ENCODE data around the gene LSAMP. TPM values are rescaled to one million over a fixed set of nuclear protein-coding genes. Genes with fewer than 3 reads are reported as not detected.

LSAMP gene
- total and polyA plus RNA-seq, 2 donors = 0.71 to 1.5 TPM

GRCh38 chr3:116124166-116124565 is 321.1 kb downstream of the LSAMP start:
- H3K36me3 ChIP-seq (ENCODE audit: control insufficient read depth in 2 of 2, insufficient read depth in 2 of 2, low read length in 1 of 2) = no peaks in the 10 kb centered on the region
- no peaks in the 10 kb centered on the region for H3K4me1 ChIP-seq (ENCODE audit: control insufficient read depth in 2 of 2, insufficient read depth in 2 of 2, low read length in 2 of 2)
- H3K27me3 ChIP-seq (ENCODE audit: control insufficient read depth in 2 of 2, insufficient read depth in 1 of 2, low read length in 1 of 2) = no peaks in the 10 kb centered on the region

GRCh38 chr3:116118475-116119169 is 326.7 kb downstream of the LSAMP start:
- no peaks in the 10 kb centered on the region for H3K36me3 ChIP-seq (ENCODE audit: control insufficient read depth in 2 of 2, insufficient read depth in 2 of 2, low read length in 1 of 2)
- DNase-seq (ENCODE audit: low read depth in 6 of 9, low spot score in 9 of 9) = no peak
- H3K27me3 ChIP-seq (ENCODE audit: control insufficient read depth in 2 of 2, insufficient read depth in 1 of 2, low read length in 1 of 2) = no peaks in the 10 kb centered on the region
- no peaks in the 10 kb centered on the region for H3K9me3 ChIP-seq (ENCODE audit: control insufficient read depth in 2 of 2, insufficient read depth in 1 of 2, low read length in 1 of 2)
- H3K4me1 ChIP-seq (ENCODE audit: control insufficient read depth in 2 of 2, insufficient read depth in 2 of 2, low read length in 2 of 2) = no peaks in the 10 kb centered on the region
- 66% methylated on average over 3 of the region's 3 CpGs for WGBS
- H3K4me3 ChIP-seq (ENCODE audit: low read length in 2 of 2) = no peak overlapping the region
- no peak overlapping the region for H3K27ac ChIP-seq (ENCODE audit: low read depth in 1 of 2, low read length in 1 of 2)

More at GRCh38 chr3:116124166-116124565, 321.1 kb downstream of the LSAMP start:
- H3K27ac ChIP-seq (ENCODE audit: low read depth in 1 of 2, low read length in 1 of 2) = no peak overlapping the region
- H3K4me3 ChIP-seq (ENCODE audit: low read length in 2 of 2) = no peak overlapping the region
- no peak for DNase-seq (ENCODE audit: low read depth in 6 of 9, low spot score in 9 of 9)
- no peaks in the 10 kb centered on the region for H3K9me3 ChIP-seq (ENCODE audit: control insufficient read depth in 2 of 2, insufficient read depth in 1 of 2, low read length in 1 of 2)

GRCh38 chr3:116114586-116114985 is 330.7 kb downstream of the LSAMP start:
- 79% methylated on average over 1 of the region's 1 CpG for WGBS
- Histone ChIP-seq H3K27ac (ENCODE audit: low read depth in 1 of 2, low read length in 1 of 2) (no peak overlapping the region), H3K36me3 (ENCODE audit: control insufficient read depth in 2 of 2, insufficient read depth in 2 of 2, low read length in 1 of 2) (no peaks in the 10 kb centered on the region), H3K4me1 (ENCODE audit: control insufficient read depth in 2 of 2, insufficient read depth in 2 of 2, low read length in 2 of 2) (no peaks in the 10 kb centered on the region), H3K9me3 (ENCODE audit: control insufficient read depth in 2 of 2, insufficient read depth in 1 of 2, low read length in 1 of 2) (no peaks in the 10 kb centered on the region), H3K27me3 (ENCODE audit: control insufficient read depth in 2 of 2, insufficient read depth in 1 of 2, low read length in 1 of 2) (no peaks in the 10 kb centered on the region), H3K4me3 (ENCODE audit: low read length in 2 of 2) (no peak overlapping the region)
- DNase-seq (ENCODE audit: low read depth in 6 of 9, low spot score in 9 of 9) = no peak

- H3K27ac ChIP-seq (ENCODE audit: low read depth in 1 of 2, low read length in 1 of 2) = no peak overlapping the region
- 76% methylated on average over 2 of the region's 2 CpGs for WGBS
- H3K4me3 ChIP-seq (ENCODE audit: low read length in 2 of 2) = no peak overlapping the region
- H3K36me3 ChIP-seq (ENCODE audit: control insufficient read depth in 2 of 2, insufficient read depth in 2 of 2, low read length in 1 of 2) = no peaks in the 10 kb centered on the region
- no peak for DNase-seq (ENCODE audit: low read depth in 6 of 9, low spot score in 9 of 9)
- no peaks in the 10 kb centered on the region for H3K27me3 ChIP-seq (ENCODE audit: control insufficient read depth in 2 of 2, insufficient read depth in 1 of 2, low read length in 1 of 2)
- no peaks in the 10 kb centered on the region for H3K9me3 ChIP-seq (ENCODE audit: control insufficient read depth in 2 of 2, insufficient read depth in 1 of 2, low read length in 1 of 2)
- no peaks in the 10 kb centered on the region for H3K4me1 ChIP-seq (ENCODE audit: control insufficient read depth in 2 of 2, insufficient read depth in 2 of 2, low read length in 2 of 2)
Observed at GRCh38 chr3:116112696-116113095, 332.6 kb downstream of the LSAMP start.

- Histone ChIP-seq H3K27ac (ENCODE audit: low read depth in 1 of 2, low read length in 1 of 2) (no peak overlapping the region), H3K4me1 (ENCODE audit: control insufficient read depth in 2 of 2, insufficient read depth in 2 of 2, low read length in 2 of 2) (no peaks in the 10 kb centered on the region), H3K27me3 (ENCODE audit: control insufficient read depth in 2 of 2, insufficient read depth in 1 of 2, low read length in 1 of 2) (no peaks in the 10 kb centered on the region), H3K4me3 (ENCODE audit: low read length in 2 of 2) (no peak overlapping the region), H3K36me3 (ENCODE audit: control insufficient read depth in 2 of 2, insufficient read depth in 2 of 2, low read length in 1 of 2) (no peaks in the 10 kb centered on the region), H3K9me3 (ENCODE audit: control insufficient read depth in 2 of 2, insufficient read depth in 1 of 2, low read length in 1 of 2) (no peaks in the 10 kb centered on the region)
- DNase-seq (ENCODE audit: low read depth in 6 of 9, low spot score in 9 of 9) = no peak
Observed at GRCh38 chr3:116111765-116112164, 333.5 kb downstream of the LSAMP start.

GRCh38 chr3:116103868-116104530 is 341.3 kb downstream of the LSAMP start:
- Histone ChIP-seq H3K27ac (ENCODE audit: low read depth in 1 of 2, low read length in 1 of 2) (no peak overlapping the region), H3K36me3 (ENCODE audit: control insufficient read depth in 2 of 2, insufficient read depth in 2 of 2, low read length in 1 of 2) (no peaks in the 10 kb centered on the region), H3K4me3 (ENCODE audit: low read length in 2 of 2) (no peak overlapping the region), H3K27me3 (ENCODE audit: control insufficient read depth in 2 of 2, insufficient read depth in 1 of 2, low read length in 1 of 2) (no peaks in the 10 kb centered on the region), H3K9me3 (ENCODE audit: control insufficient read depth in 2 of 2, insufficient read depth in 1 of 2, low read length in 1 of 2) (no peaks in the 10 kb centered on the region), H3K4me1 (ENCODE audit: control insufficient read depth in 2 of 2, insufficient read depth in 2 of 2, low read length in 2 of 2) (no peaks in the 10 kb centered on the region)
- 84% methylated on average over 4 of the region's 4 CpGs for WGBS
- no peak for DNase-seq (ENCODE audit: low read depth in 6 of 9, low spot score in 9 of 9)

GRCh38 chr3:116102037-116102436 is 343.2 kb downstream of the LSAMP start:
- Histone ChIP-seq H3K36me3 (ENCODE audit: control insufficient read depth in 2 of 2, insufficient read depth in 2 of 2, low read length in 1 of 2) (no peaks in the 10 kb centered on the region), H3K27me3 (ENCODE audit: control insufficient read depth in 2 of 2, insufficient read depth in 1 of 2, low read length in 1 of 2) (no peaks in the 10 kb centered on the region), H3K4me3 (ENCODE audit: low read length in 2 of 2) (no peak overlapping the region), H3K9me3 (ENCODE audit: control insufficient read depth in 2 of 2, insufficient read depth in 1 of 2, low read length in 1 of 2) (no peaks in the 10 kb centered on the region), H3K27ac (ENCODE audit: low read depth in 1 of 2, low read length in 1 of 2) (no peak overlapping the region), H3K4me1 (ENCODE audit: control insufficient read depth in 2 of 2, insufficient read depth in 2 of 2, low read length in 2 of 2) (no peaks in the 10 kb centered on the region)
- no peak for DNase-seq (ENCODE audit: low read depth in 6 of 9, low spot score in 9 of 9)

- DNase-seq (ENCODE audit: low read depth in 6 of 9, low spot score in 9 of 9) = no peak
- 80% methylated on average over 2 of the region's 2 CpGs for WGBS
Observed at GRCh38 chr3:116097226-116097625, 348.1 kb downstream of the LSAMP start.

GRCh38 chr3:116096631-116097030 is 348.7 kb downstream of the LSAMP start:
- no peak for DNase-seq (ENCODE audit: low read depth in 6 of 9, low spot score in 9 of 9)
- Histone ChIP-seq H3K27ac (ENCODE audit: low read depth in 1 of 2, low read length in 1 of 2) (no peak overlapping the region), H3K9me3 (ENCODE audit: control insufficient read depth in 2 of 2, insufficient read depth in 1 of 2, low read length in 1 of 2) (no peaks in the 10 kb centered on the region), H3K4me1 (ENCODE audit: control insufficient read depth in 2 of 2, insufficient read depth in 2 of 2, low read length in 2 of 2) (no peaks in the 10 kb centered on the region), H3K27me3 (ENCODE audit: control insufficient read depth in 2 of 2, insufficient read depth in 1 of 2, low read length in 1 of 2) (no peaks in the 10 kb centered on the region), H3K4me3 (ENCODE audit: low read length in 2 of 2) (no peak overlapping the region), H3K36me3 (ENCODE audit: control insufficient read depth in 2 of 2, insufficient read depth in 2 of 2, low read length in 1 of 2) (no peaks in the 10 kb centered on the region)
- WGBS = 90% methylated on average over 2 of the region's 2 CpGs

More at GRCh38 chr3:116097226-116097625, 348.1 kb downstream of the LSAMP start:
- H3K36me3 ChIP-seq (ENCODE audit: control insufficient read depth in 2 of 2, insufficient read depth in 2 of 2, low read length in 1 of 2) = no peaks in the 10 kb centered on the region
- no peaks in the 10 kb centered on the region for H3K4me1 ChIP-seq (ENCODE audit: control insufficient read depth in 2 of 2, insufficient read depth in 2 of 2, low read length in 2 of 2)
- H3K27ac ChIP-seq (ENCODE audit: low read depth in 1 of 2, low read length in 1 of 2) = no peak overlapping the region
- no peak overlapping the region for H3K4me3 ChIP-seq (ENCODE audit: low read length in 2 of 2)
- H3K9me3 ChIP-seq (ENCODE audit: control insufficient read depth in 2 of 2, insufficient read depth in 1 of 2, low read length in 1 of 2) = no peaks in the 10 kb centered on the region
- no peaks in the 10 kb centered on the region for H3K27me3 ChIP-seq (ENCODE audit: control insufficient read depth in 2 of 2, insufficient read depth in 1 of 2, low read length in 1 of 2)
